ENCODE results near the gene HTT. TPM values are rescaled to one million over a fixed set of nuclear protein-coding genes. Genes with fewer than 3 reads are reported as not detected.
"Not testable (repeated sequence)": the region's sequence is repeated elsewhere in the genome, so short reads cannot be mapped to it uniquely, and the experiment has no call there.

Gene HTT
- total and polyA plus RNA-seq, 9 donors, result 16.5 to 29.6 (median 22.2) TPM

- no peaks in the 10 kb centered on the region for H3K4me1 ChIP-seq (ENCODE audit: control insufficient read depth, insufficient read depth, low read length)
- DNase-seq, result no peak
- no peaks in the 10 kb centered on the region for H3K9me3 ChIP-seq (replicated peaks; ENCODE audit: control insufficient read depth, low read depth, low read length)
- peaks cover 61% of the 10 kb centered on the region for H3K36me3 ChIP-seq (ENCODE audit: control insufficient read depth, insufficient read depth, low read length)
- no peaks in the 10 kb centered on the region for H3K27me3 ChIP-seq (ENCODE audit: control insufficient read depth, insufficient read depth, low read length)
- 97% methylated on average over 5 of the region's 5 CpGs for WGBS (ENCODE audit: insufficient coverage)
- no peak overlapping the region for H3K27ac ChIP-seq (ENCODE audit: low read length)
- H3K4me3 ChIP-seq (ENCODE audit: low read length), result no peak overlapping the region
These were observed 59.7 kb downstream of the HTT start for GRCh38 chr4:3134201-3134600.

- no peaks in the 10 kb centered on the region for H3K4me1 ChIP-seq (ENCODE audit: control insufficient read depth, insufficient read depth, low read length)
- DNase-seq, result peak; percentile 10
- H3K9me3 ChIP-seq (replicated peaks; ENCODE audit: control insufficient read depth, low read depth, low read length), result no peaks in the 10 kb centered on the region
- H3K27me3 ChIP-seq (ENCODE audit: control insufficient read depth, insufficient read depth, low read length), result no peaks in the 10 kb centered on the region
- no peak overlapping the region for H3K4me3 ChIP-seq (ENCODE audit: low read length)
- 66% methylated on average over 5 of the region's 6 CpGs for WGBS (ENCODE audit: insufficient coverage)
- peaks cover 56% of the 10 kb centered on the region for H3K36me3 ChIP-seq (ENCODE audit: control insufficient read depth, insufficient read depth, low read length)
- H3K27ac ChIP-seq (ENCODE audit: low read length), result no peak overlapping the region
These were observed 60.9 kb downstream of the HTT start for GRCh38 chr4:3135155-3136011.

- WGBS (ENCODE audit: insufficient coverage), result no CpG with 5 or more reads among the region's 2 CpGs
- Histone ChIP-seq H3K36me3 (ENCODE audit: control insufficient read depth, insufficient read depth, low read length) (peaks cover 49% of the 10 kb centered on the region), H3K9me3 (replicated peaks; ENCODE audit: control insufficient read depth, low read depth, low read length) (no peaks in the 10 kb centered on the region), H3K27ac (ENCODE audit: low read length) (no peak overlapping the region), H3K4me1 (ENCODE audit: control insufficient read depth, insufficient read depth, low read length) (no peaks in the 10 kb centered on the region), H3K27me3 (ENCODE audit: control insufficient read depth, insufficient read depth, low read length) (no peaks in the 10 kb centered on the region), H3K4me3 (ENCODE audit: low read length) (no peak overlapping the region)
- DNase-seq, result no peak
These were observed 62.0 kb downstream of the HTT start for GRCh38 chr4:3136454-3136853.

- no peak for DNase-seq
- H3K4me3 ChIP-seq (ENCODE audit: low read length), result no peak overlapping the region
- no peak overlapping the region for H3K27ac ChIP-seq (ENCODE audit: low read length)
- H3K36me3 ChIP-seq (ENCODE audit: control insufficient read depth, insufficient read depth, low read length), result peaks cover 42% of the 10 kb centered on the region
- WGBS (ENCODE audit: insufficient coverage), result no CpG with 5 or more reads among the region's 2 CpGs
- H3K4me1 ChIP-seq (ENCODE audit: control insufficient read depth, insufficient read depth, low read length), result no peaks in the 10 kb centered on the region
- H3K27me3 ChIP-seq (ENCODE audit: control insufficient read depth, insufficient read depth, low read length), result no peaks in the 10 kb centered on the region
- H3K9me3 ChIP-seq (replicated peaks; ENCODE audit: control insufficient read depth, low read depth, low read length), result no peaks in the 10 kb centered on the region
These were observed 63.4 kb downstream of the HTT start for GRCh38 chr4:3137908-3138307.

- no peaks in the 10 kb centered on the region for H3K9me3 ChIP-seq (replicated peaks; ENCODE audit: control insufficient read depth, low read depth, low read length)
- DNase-seq, result no peak
- no peaks in the 10 kb centered on the region for H3K4me1 ChIP-seq (ENCODE audit: control insufficient read depth, insufficient read depth, low read length)
- no peak overlapping the region for H3K4me3 ChIP-seq (ENCODE audit: low read length)
- no peaks in the 10 kb centered on the region for H3K27me3 ChIP-seq (ENCODE audit: control insufficient read depth, insufficient read depth, low read length)
- peaks cover 47% of the 10 kb centered on the region for H3K36me3 ChIP-seq (ENCODE audit: control insufficient read depth, insufficient read depth, low read length)
- no CpG with 5 or more reads among the region's 2 CpGs for WGBS (ENCODE audit: insufficient coverage)
- no peak overlapping the region for H3K27ac ChIP-seq (ENCODE audit: low read length)
These were observed 70.9 kb downstream of the HTT start for GRCh38 chr4:3145234-3145924.

GRCh38 chr4:3148926-3149325 lies 74.4 kb downstream of the HTT start:
- Histone ChIP-seq H3K4me1 (ENCODE audit: control insufficient read depth, insufficient read depth, low read length) (no peaks in the 10 kb centered on the region), H3K4me3 (ENCODE audit: low read length) (no peak overlapping the region), H3K9me3 (replicated peaks; ENCODE audit: control insufficient read depth, low read depth, low read length) (no peaks in the 10 kb centered on the region), H3K27me3 (ENCODE audit: control insufficient read depth, insufficient read depth, low read length) (no peaks in the 10 kb centered on the region), H3K27ac (ENCODE audit: low read length) (no peak overlapping the region), H3K36me3 (ENCODE audit: control insufficient read depth, insufficient read depth, low read length) (peaks cover 64% of the 10 kb centered on the region)
- DNase-seq, result no peak

GRCh38 chr4:3151238-3151637 lies 76.8 kb downstream of the HTT start:
- H3K27ac ChIP-seq (ENCODE audit: low read length); DNase-seq; H3K27me3 ChIP-seq (ENCODE audit: control insufficient read depth, insufficient read depth, low read length); H3K4me3 ChIP-seq (ENCODE audit: low read length); H3K9me3 ChIP-seq (replicated peaks; ENCODE audit: control insufficient read depth, low read depth, low read length); H3K4me1 ChIP-seq (ENCODE audit: control insufficient read depth, insufficient read depth, low read length): not testable (repeated sequence)
- WGBS (ENCODE audit: insufficient coverage), result no CpG with 5 or more reads among the region's 1 CpG
- peaks cover 67% of the 10 kb centered on the region for H3K36me3 ChIP-seq (ENCODE audit: control insufficient read depth, insufficient read depth, low read length)

- H3K27me3 ChIP-seq (ENCODE audit: control insufficient read depth, insufficient read depth, low read length), result no peaks in the 10 kb centered on the region
- H3K9me3 ChIP-seq (replicated peaks; ENCODE audit: control insufficient read depth, low read depth, low read length), result no peaks in the 10 kb centered on the region
- WGBS (ENCODE audit: insufficient coverage), result no CpG with 5 or more reads among the region's 4 CpGs
- no peak overlapping the region for H3K4me3 ChIP-seq (ENCODE audit: low read length)
- DNase-seq, result no peak
- H3K27ac ChIP-seq (ENCODE audit: low read length), result no peak overlapping the region
- no peaks in the 10 kb centered on the region for H3K4me1 ChIP-seq (ENCODE audit: control insufficient read depth, insufficient read depth, low read length)
- peaks cover 58% of the 10 kb centered on the region for H3K36me3 ChIP-seq (ENCODE audit: control insufficient read depth, insufficient read depth, low read length)
These were observed 82.9 kb downstream of the HTT start for GRCh38 chr4:3157366-3157765.

- Histone ChIP-seq H3K36me3 (ENCODE audit: control insufficient read depth, insufficient read depth, low read length) (peaks cover 43% of the 10 kb centered on the region), H3K27ac (ENCODE audit: low read length) (no peak overlapping the region), H3K4me3 (ENCODE audit: low read length) (no peak overlapping the region), H3K9me3 (replicated peaks; ENCODE audit: control insufficient read depth, low read depth, low read length) (no peaks in the 10 kb centered on the region), H3K27me3 (ENCODE audit: control insufficient read depth, insufficient read depth, low read length) (no peaks in the 10 kb centered on the region), H3K4me1 (ENCODE audit: control insufficient read depth, insufficient read depth, low read length) (no peaks in the 10 kb centered on the region)
- DNase-seq, result no peak
- WGBS (ENCODE audit: insufficient coverage), result 96% methylated on average over 7 of the region's 7 CpGs
These were observed 84.4 kb downstream of the HTT start for GRCh38 chr4:3158841-3159240.

GRCh38 chr4:3160438-3160837 lies 86.0 kb downstream of the HTT start:
- DNase-seq, result no peak
- H3K27me3 ChIP-seq (ENCODE audit: control insufficient read depth, insufficient read depth, low read length), result no peaks in the 10 kb centered on the region
- H3K36me3 ChIP-seq (ENCODE audit: control insufficient read depth, insufficient read depth, low read length), result peaks cover 31% of the 10 kb centered on the region
- no CpG with 5 or more reads among the region's 7 CpGs for WGBS (ENCODE audit: insufficient coverage)
- H3K27ac ChIP-seq (ENCODE audit: low read length), result no peak overlapping the region
- H3K4me3 ChIP-seq (ENCODE audit: low read length), result no peak overlapping the region
- no peaks in the 10 kb centered on the region for H3K9me3 ChIP-seq (replicated peaks; ENCODE audit: control insufficient read depth, low read depth, low read length)
- no peaks in the 10 kb centered on the region for H3K4me1 ChIP-seq (ENCODE audit: control insufficient read depth, insufficient read depth, low read length)
